Right atrium auricular region (tissue), 2 donors: ENCODE data around the gene TNNC1. TPM values are rescaled to one million over a fixed set of nuclear protein-coding genes. Genes with fewer than 3 reads are reported as not detected.

Experiments
- DNase-seq: peaks from one replicate; pipeline ENCODE4 v3.0.0-alpha.2; 2019; ENCODE audit warnings: low spot score
- H3K27ac ChIP-seq, 2 donors: fragments of 200-600 bp; sonication (generic); 1 replicate in 1 of 2; 2 replicates in 1 of 2; pipeline ENCODE4 v1.5.1; 2016 to 2019
- H3K27me3 ChIP-seq, 2 donors: fragments of 200-600 bp; sonication (generic); one replicate each; pipeline versions ENCODE4 v1.5.1 to v1.6.0; 2017 to 2019
- H3K36me3 ChIP-seq: fragments of 200-600 bp; sonication (generic); one replicate; pipeline ENCODE4 v1.5.1; 2016
- H3K4me1 ChIP-seq, 2 donors: fragments of 200-600 bp; sonication (generic); one replicate each; pipeline versions ENCODE4 v1.5.1 to v1.6.0; 2017 to 2019
- H3K4me3 ChIP-seq, 2 donors: fragments of 200-600 bp; sonication (generic); 1 replicate in 1 of 2; 2 replicates in 1 of 2; pipeline ENCODE4 v1.5.1; 2017 to 2019; ENCODE audit warnings: mild to moderate bottlenecking in 1 of 2, moderate library complexity in 1 of 2
- H3K9me3 ChIP-seq, 2 donors: fragments of 200-600 bp; sonication (generic); one replicate each; pipeline ENCODE4 v1.5.1; 2019
- CTCF ChIP-seq, 2 donors: fragments of 200-600 bp; sonication (generic); IDR thresholded peaks; one replicate each; pipeline ENCODE4 v1.5.1; 2019; ENCODE audit warnings: antibody characterized with exemption in 2 of 2
- total RNA-seq, 2 donors: library from RNA; depleted of rRNA; stranded (reverse); fragments of >200 nt; gene quantifications; one replicate each; pipeline ENCODE4 v1.1.0, GENCODE V29; 2016

Gene TNNC1
- total RNA-seq, 2 donors from 2014 or later: 4,697 to 8,249 TPM

- peaks cover 0 to 19% of the 10 kb centered on the region in 2 donors for H3K4me1 ChIP-seq
- no peaks in the 10 kb centered on the region for H3K9me3 ChIP-seq
- peak overlapping the region; percentile 23 to 42 for H3K4me3 ChIP-seq
- TF ChIP-seq CTCF (IDR thresholded peaks at IDR 0.05): no peak
- H3K27ac ChIP-seq: peak overlapping the region in 1 of 2 donors; percentile 39
- no peaks in the 10 kb centered on the region for H3K27me3 ChIP-seq
- DNase-seq: no peak
- no peaks in the 10 kb centered on the region for H3K36me3 ChIP-seq
Measured at GRCh38 chr3:52442409-52443267, 11.2 kb downstream of the TNNC1 start.

- DNase-seq: no peak
- Histone ChIP-seq H3K4me1 (peaks cover 0 to 21% of the 10 kb centered on the region in 2 donors), H3K27me3 (no peaks in the 10 kb centered on the region), H3K36me3 (no peaks in the 10 kb centered on the region), H3K27ac (no peak overlapping the region), H3K4me3 (peak overlapping the region in 1 of 2 donors; percentile 42), H3K9me3 (no peaks in the 10 kb centered on the region)
- no peak for TF ChIP-seq CTCF (IDR thresholded peaks at IDR 0.05)
Measured at GRCh38 chr3:52441772-52442332, 12.0 kb downstream of the TNNC1 start.

GRCh38 chr3:52441091-52441771 lies 12.6 kb downstream of the TNNC1 start:
- Histone ChIP-seq H3K27me3 (no peaks in the 10 kb centered on the region), H3K27ac (no peak overlapping the region), H3K4me1 (peaks cover 0 to 21% of the 10 kb centered on the region in 2 donors), H3K36me3 (no peaks in the 10 kb centered on the region), H3K9me3 (no peaks in the 10 kb centered on the region), H3K4me3 (no peak overlapping the region)
- no peak for DNase-seq
- no peak for TF ChIP-seq CTCF (IDR thresholded peaks at IDR 0.05)

GRCh38 chr3:52440671-52441070 lies 13.2 kb downstream of the TNNC1 start:
- Histone ChIP-seq H3K9me3 (no peaks in the 10 kb centered on the region), H3K27ac (no peak overlapping the region), H3K27me3 (no peaks in the 10 kb centered on the region), H3K36me3 (no peaks in the 10 kb centered on the region), H3K4me3 (no peak overlapping the region), H3K4me1 (peaks cover 0 to 21% of the 10 kb centered on the region in 2 donors)
- DNase-seq: no peak
- no peak for TF ChIP-seq CTCF (IDR thresholded peaks at IDR 0.05)

GRCh38 chr3:52440249-52440551 lies 13.6 kb downstream of the TNNC1 start:
- H3K4me3 ChIP-seq: no peak overlapping the region
- no peak overlapping the region for H3K27ac ChIP-seq
- peaks cover 0 to 24% of the 10 kb centered on the region in 2 donors for H3K4me1 ChIP-seq
- no peaks in the 10 kb centered on the region for H3K27me3 ChIP-seq
- DNase-seq: no peak
- TF ChIP-seq CTCF (IDR thresholded peaks at IDR 0.05): no peak
- no peaks in the 10 kb centered on the region for H3K9me3 ChIP-seq
- H3K36me3 ChIP-seq: no peaks in the 10 kb centered on the region
